ENCODE measurements around the gene TSACC.

TSACC gene

DNA sequence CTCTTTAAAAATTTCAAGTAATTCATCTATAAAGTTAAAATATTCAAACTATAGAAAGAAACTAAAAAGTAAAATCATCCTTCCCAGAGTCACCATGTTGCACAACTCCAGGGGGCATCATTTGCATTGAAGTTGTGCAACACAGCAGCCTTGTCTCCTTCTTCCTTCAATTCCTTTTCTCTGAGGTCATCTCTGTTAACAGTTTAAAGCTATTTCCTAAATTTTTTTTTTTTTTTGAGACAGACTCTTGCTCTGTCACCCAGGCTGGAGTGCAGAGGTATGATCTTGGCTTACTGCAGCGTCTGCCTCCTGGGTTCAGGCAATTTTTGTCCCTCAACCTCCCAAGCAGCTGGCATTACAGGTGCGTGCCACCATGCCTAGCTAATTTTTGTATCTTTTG lies 37.8 kb downstream of the TSACC start:
- DNase-seq (ENCODE audit: low read depth): no peak

DNA sequence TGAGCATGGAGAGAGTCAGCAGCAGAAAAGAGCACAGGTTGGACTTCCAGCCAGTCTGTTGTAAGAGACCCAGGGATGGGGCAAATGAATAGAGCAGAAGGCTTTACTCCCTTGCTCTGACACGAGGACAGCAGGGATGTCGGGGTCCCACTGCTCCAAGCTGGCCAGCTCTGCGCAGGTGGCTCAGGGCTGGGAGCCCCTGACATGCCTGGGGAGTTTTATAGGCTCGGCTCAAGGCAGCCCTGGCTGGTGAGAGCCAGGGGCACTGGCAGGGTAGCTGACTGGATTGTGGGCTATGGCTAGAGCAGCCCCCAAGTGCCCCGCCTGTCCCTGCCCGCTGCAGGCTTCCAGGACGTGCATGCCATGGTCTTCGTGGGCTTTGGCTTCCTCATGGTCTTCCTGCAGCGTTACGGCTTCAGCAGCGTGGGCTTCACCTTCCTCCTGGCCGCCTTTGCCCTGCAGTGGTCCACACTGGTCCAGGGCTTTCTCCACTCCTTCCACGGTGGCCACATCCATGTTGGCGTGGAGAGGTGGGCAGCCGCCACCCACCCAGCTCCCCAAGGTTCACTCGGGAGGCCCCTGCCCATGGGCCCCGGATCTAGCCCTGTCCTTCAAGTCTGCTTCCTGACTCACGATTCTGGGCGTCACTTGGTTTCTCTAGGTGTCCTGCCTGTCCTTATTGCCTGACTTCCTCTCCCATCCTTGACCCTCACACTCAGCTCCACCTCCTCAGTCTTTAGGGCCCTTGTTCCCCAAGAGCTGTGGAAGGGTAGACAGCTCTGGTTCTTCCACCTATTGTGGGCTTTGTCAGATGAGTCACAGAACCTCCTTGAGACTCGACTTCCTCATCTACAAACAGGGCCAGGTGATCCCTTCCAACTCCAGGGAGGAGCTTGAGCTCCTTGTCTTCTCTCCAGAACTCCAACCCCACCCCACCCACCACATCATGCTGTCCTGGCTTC lies 38.9 kb downstream of the TSACC start:
- DNase-seq (ENCODE audit: low read depth): no peak

DNA sequence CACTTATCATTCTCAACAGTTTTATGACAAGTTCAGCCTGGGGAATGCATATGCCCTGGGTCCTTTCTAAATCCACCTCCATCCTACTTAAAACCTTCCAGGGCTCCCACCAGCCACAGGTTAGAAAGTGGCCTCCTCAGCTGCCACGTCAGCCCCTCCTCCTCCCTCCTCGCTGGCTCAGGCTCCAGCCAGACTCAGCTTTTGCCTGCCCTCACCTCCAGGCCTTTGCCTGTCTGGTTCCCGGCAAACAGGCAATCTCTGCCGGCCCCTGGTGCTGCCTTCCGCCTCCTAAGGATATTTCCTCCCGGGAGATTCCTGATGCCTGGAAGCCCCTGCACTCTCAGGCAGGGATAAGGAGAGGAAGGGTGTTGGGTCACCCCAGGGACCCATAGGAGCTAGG lies 40.2 kb downstream of the TSACC start:
- no peak for DNase-seq (ENCODE audit: low read depth)

DNA sequence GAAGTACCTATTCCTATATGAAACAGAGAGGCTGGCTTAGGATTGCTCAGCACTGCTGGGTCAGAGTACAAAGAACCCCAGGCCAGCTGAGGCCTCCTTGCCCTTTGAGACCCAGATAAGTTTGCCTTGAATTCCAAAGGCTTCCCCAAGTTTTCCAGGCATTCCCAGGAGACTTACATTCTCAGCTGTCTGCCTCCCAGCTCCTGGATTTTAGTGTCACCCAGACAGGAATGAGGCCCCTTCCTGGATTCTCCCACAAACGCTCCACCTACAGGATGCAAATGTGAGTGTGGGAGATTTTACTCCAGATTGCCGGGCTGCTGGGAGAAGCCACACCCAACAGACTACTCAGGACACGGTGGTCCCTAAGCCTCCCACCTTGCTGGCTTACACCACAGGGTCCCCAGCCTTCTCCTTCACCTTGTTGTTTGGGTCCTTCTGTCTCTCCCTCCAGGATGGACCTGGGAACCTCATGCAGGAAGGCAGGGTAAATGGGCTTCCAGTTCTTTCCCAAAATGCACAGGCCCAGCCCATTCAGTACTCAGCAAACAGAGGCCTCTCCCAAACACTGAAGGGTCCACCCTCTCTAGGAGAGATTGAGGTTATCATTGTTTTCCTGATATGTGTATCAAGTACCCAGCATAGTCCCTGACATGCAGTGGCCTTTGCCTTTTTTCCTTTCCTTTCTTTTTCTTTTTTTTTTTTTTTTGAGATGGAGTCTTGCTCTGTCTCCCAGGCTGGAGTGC lies 41.3 kb downstream of the TSACC start:
- no peak for DNase-seq (ENCODE audit: low read depth)

DNA sequence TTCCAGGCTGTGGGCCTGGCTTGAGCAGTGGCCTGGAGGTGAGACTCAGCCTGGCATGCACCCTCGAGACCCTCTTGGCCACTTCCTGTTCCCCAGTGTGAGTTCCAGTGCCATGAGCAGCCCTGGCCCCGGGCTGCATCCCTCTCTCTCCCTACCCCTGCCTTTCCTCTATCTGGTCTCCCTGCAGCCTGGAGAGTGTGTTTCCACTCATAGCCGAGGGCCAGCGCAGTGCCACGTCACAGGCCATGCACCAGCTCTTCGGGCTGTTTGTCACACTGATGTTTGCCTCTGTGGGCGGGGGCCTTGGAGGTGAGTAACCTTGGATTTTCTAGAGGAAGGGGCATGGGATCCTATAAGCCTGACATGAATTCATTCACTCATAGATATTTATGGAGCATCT lies 44.2 kb downstream of the TSACC start:
- no peak for DNase-seq (ENCODE audit: low read depth)

DNA sequence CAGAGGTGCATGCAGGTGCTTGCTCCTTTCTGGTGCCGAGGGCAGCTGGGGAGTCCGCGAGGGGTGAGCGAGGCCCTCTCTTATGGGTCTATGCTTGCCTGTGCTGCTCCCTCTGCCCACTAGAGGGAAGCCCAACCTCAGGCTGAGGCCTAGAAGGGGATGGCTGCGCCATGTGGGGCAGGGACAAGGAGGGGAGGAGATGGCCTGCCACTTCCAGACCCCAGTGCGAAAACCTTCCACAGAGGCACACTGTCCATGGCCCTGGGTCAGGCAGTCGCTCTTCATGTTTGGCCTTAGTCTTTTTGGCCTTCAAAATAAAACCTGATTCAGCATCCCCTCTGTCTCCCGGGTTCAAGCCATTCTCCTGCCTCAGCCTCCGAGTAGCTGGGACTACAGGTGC lies 44.7 kb downstream of the TSACC start:
- peak; percentile 27 for DNase-seq (ENCODE audit: low read depth)

DNA sequence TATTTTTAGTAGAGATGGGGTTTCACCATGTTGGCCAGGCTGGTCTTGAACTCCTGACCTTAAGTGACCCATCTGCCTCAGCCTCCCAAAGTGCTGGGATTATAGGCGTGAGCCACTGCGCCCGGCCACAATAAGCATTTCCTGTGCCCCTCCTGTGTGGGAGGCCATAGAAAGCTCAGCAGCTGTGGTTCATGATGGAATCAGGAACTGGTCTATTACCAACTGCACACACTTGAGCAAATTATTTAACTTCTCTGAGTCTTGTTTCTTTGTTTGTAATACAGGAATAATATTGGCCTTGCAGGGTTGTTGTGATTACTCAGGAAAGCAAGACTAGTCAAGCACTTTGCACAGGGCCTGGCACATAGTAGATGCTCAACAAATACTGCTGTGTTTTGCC lies 45.7 kb downstream of the TSACC start:
- DNase-seq (ENCODE audit: low read depth): no peak

DNA sequence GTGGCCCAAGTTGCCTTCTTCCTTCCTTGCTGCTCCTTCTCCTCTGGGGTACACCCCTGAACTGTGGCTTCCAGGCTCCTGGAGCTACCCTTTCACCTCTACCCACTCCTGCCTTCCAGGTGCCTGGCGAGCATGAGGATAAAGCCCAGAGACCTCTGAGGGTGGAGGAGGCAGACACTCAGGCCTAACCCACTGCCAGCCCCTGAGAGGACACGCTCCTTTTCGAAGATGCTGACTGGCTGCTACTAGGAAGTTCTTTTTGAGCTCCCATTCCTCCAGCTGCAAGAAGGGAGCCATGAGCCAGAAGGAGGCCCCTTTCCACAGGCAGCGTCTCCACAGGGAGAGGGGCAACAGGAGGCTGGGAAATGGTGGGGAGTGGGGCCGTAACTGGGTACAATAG lies 46.3 kb downstream of the TSACC start:
- DNase-seq (ENCODE audit: low read depth): no peak

DNA sequence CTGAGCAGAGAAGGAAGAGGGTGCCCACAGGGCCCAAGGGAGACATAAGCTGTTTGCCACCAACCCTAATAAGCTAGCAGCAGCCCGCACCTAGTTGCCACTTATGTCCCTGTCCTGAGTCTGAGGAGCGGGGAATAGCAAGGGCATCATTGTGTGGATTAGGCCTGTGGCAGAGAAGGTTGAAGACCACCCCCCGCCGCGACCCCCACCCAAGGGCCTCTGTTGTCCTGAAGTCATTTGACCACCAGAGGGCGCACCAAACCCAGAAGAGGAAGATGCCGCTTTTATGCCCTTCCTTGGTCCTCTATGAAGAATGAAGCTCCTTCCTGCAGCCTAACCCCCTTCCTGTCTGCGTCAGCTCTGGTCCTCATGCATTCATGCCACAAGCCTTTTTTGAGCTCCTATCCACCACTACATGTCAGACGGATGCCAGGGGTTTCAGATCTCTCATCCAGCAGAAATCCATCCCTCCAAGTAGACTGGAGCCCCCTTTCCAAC lies 47.3 kb downstream of the TSACC start:
- DNase-seq (ENCODE audit: low read depth): peak; percentile 71

DNA sequence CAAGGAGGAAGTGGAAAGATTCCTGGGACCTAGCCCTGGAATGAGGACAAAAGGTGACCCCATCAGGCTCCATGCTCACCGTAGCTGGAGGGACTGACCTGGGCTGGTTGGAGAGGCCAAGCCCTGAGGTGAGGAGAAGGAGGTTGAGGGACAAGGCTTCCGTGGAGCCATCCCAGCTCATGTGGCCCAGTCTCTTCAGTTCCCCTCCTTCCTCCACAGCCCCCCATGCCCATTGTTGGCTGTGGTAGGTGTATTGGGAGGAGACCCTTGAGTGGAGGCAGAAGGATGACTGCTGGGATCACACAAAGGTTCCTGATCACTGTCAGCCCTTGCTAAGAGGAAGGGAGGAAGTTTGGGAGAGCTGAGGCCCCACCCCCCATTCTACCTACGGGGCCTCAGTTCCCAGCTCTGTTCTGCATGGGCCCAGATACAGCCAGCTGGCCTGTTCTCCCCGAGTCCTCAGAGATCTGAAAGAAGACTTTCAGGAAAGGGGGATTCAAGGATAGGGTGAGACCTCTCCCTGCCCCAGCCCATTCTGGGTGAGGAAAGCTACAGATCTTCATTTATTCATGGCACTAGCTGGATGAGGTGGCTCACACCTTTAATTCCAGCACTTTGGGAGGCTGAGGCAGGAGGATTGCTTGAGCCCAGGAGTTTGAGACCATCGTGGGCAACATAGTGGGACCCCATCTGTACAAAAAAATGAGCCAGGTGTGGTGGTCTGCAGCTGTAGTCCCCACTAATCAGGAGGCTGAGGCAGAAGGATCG lies 48.0 kb downstream of the TSACC start:
- no peak for DNase-seq (ENCODE audit: low read depth)

DNA sequence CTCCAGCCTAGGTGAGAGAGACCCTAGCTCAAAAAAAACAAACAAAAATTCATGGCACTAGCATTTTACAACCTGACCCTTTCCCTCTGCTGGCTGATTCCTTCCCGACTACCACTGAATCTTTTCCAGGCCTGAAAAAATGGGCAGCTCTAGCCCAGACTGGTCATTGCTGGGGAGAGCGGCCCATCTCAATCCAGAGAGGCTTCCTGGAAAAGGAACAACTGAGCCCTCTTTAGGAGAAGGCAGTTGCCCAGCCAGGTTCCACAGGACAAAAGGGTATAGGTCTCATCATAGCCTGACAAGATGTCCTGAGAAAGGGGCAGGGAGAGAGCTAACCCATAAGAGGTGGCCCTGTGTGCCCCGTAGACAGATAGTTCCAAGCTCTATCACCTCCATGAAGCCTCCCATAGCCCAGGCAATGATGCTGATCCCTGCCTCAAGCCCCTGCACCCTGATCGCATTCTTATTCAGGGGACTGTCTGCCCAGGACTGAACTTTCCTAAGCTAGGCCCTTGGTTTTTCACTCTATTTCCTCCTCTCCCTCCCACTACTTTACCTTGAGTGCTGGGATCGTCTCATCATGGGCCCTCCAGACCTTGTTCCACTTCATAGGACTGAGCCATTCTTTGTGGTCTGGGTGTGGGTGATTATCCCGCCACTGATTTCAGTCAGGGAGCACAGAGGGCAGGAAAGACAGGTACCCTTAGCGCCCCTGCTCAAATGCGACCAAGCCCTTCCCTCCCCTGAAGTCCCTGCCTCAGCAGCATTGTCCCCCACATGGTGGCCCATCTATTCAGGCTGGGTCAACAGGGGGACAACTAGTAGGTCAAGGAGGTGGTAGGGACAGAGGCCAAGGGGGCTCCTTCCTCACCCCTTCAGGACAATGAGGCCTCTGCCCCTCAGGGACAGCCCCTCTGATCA lies 48.9 kb downstream of the TSACC start:
- no peak for DNase-seq (ENCODE audit: low read depth)

DNA sequence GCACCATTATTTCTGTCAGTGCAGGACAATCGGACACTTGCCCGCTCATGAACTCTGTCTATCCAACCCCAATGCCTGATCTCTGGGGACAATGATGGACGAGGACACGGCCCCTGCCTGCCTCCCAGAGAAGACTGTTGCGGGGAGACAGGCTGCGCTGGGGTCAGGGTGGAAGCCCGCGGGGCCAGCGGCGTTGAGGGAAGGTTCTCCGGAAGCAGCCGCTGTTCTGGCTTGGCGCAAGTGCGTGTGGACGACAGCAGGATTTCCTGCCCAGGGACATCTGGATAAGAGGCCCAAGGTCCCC lies 49.5 kb downstream of the TSACC start:
- no peak for DNase-seq (ENCODE audit: low read depth)

DNA sequence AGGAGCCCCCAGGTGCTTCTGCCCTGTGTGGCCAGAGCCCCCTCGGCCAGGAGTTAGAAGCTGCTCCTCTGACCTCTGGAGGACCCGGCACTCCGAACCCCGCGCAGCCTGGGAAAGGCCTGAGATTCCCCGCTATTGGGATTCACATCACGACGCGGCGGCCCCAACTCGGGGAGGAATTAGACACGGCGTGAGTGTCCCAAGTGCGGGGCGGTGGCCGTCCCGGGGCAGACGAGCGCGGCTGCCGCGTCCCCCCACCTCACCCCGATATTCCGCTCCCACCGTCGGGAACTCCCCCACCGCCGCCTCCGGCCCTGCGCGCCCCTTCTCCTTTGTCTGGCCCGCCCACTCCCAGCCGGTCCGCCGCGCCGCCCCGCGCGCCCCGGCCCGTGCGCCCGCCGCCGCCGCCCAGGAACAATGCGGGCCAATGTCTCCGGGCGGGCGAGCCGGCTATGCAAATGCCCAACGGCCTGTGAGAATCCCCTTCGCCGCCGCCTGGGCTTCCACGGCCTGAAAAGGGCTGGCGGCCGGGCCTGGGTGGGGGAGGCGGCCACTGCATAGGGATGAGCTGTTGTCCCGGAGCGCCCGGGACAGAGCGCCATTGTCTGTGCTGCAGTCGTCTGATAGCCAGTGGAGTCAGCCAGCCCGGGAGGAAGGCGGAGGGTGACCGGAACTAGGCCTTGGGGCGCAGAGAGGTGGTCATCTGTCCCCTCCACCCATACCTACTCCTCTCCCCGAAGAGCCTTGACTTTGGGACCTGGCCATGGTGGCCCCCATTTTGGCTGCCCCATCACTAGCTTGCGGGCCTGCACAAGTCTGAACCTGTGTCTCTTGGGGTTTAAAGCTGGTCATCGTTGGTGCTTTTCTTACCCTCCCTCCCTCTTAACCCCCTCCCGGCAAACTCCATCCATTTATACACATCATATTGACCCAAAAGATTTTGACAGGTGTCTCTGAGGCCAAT lies 50.1 kb downstream of the TSACC start:
- DNase-seq (ENCODE audit: low read depth): no peak

DNA sequence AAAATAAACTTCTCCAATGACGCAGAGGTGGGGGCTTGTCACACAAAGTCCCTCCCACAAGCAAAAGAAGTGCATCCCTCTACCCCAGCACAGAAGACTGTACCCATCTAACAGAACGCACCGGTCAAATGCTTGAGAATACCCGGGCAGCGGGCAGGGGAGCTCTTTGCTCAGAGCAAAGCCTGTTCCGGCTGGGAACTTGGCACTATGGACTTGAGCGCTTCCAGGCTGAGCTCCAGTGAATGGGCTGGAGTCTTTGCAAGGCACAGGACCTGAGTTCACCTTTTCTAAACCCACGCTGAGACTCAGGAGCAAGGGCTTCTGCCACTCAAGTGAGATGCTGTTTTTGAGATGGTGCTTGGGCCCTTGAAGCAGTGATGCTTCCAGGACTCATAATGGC lies 51.0 kb downstream of the TSACC start:
- no peak for DNase-seq (ENCODE audit: low read depth)

DNA sequence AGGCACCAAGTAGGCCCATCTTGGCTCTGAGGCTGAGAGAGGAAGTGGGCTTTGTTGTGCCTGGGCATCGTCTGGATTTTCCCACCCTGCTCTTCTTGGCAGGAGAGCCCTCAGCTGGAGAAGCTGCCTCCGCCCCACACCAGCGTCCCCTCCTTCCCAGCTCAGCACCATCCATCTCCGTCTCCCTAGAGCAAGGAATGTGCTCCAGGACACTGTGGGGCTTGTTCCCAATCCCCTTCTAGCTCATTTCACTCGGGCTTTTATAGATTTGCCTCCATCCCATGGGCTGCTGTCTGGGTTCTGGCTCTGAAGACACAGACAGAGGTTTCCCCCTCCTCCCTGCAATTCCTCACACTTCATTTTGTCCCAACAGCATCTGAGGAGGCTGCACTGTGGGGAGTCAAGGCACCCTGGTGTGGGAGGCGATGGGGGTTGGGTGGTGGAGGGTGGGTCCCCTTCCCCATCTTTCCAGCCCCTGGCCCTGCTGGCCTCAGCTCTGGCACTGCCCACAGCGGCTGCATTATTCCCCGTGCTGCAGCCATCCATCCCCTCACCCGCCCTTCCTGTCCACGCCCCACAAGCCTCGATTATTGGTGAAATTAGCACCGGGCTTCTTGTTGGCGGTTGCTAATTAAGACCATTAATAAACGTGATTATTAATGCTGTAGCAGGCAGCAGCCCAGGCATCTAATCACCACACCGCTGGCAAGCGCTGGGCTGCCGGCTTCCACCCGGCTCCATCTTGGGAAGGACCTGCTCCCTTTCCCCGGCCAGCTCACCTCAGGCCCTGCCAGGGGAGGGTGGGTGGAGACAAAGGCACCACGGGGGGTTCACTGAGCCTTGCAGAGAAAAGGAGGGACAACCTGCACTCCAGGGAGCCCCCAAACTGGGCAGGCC lies 52.4 kb downstream of the TSACC start:
- no peak for DNase-seq (ENCODE audit: low read depth)

DNA sequence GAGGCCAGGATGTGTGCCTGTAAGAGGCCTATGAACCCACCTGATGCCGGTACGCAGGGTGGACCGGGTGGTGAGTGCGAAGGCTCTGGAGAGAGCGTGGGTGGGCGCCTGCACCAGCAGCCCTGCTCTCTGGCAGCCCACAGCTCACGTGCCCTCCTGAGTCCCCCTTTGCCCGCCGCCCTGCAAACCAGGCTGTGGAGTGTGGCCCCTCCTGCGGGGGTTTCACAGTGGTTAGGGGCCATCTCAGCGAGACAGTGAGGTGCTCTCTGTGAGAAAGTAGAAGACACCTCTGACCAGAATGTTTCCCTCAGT lies 53.0 kb downstream of the TSACC start:
- DNase-seq (ENCODE audit: low read depth): no peak

DNA sequence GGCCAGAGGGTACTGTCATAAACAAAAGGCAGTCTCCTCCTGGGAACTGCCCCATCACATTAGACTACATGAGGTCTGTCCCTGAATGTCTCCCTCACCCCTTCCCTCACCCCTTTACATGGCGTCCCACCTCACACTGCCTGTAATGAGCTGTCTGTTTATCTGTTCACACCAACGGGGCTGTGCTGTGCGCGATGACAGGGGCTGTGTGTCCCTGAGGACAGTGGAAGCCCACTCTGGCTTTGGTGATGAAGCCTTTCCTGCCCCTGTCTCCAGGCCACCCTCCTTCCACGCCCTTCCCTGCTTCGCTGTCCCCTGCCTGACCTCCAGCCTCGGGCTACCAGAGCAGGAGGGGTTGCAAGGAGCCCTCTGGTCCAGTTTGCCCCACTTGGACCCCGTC lies 53.4 kb downstream of the TSACC start:
- no peak for DNase-seq (ENCODE audit: low read depth)

DNA sequence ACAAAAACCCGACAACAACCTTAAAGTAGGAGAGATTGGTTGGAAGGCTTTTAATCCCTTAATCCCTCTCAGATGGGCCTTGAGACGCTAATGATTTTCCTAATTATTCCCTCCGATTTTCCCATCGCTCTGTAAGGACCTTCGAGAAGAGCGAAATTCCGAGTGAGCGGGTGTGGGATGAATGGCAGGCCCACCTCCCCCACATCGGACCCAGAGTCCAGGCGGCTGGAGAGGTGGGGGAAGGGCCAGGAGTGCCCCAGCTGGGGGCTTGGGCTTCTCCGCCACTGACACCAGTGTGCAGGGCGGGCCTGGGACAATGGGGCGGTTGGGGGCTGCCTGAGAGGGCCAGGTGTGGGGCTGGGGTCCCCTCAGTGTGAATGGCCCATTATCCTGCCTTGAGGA lies 54.1 kb downstream of the TSACC start:
- DNase-seq (ENCODE audit: low read depth): no peak

DNA sequence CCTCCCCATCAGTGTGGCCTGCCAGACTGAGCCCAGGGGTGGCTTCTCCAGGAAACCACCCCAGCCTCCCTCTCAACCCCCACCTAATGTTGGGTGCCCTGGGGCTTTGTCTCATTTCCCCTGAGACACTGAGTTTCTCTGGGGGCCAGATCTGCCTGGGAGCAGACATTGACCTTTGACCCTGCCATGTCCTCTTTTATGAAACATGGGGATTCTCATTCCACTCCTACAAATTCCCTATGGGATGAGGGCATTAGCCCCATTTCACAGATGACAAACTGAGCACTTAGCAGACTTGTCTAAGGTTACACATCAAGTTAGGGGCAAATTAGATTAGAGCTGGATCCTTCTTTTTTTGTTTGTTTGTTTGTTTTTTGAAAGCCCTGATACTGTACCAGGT lies 54.8 kb downstream of the TSACC start:
- DNase-seq (ENCODE audit: low read depth): no peak

DNA sequence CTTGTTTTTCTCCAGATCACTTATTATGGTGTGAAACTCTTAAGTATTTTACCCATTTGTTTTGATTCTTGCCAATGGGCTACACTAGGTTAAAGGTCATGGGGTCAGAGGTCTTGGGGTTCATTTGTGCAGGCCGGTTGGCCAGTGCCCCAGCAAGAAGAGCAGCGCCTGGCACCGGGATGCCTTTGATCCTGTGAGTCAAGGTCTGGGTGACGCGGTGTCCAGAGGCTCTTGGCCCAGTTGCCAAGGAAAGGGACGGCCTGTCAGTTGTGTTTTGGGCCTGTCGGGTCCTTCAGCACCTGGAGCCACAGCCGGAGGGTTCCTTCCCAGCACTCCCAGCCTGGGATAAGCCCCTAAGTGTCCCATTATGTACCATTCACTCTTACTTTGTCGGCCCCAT lies 55.8 kb downstream of the TSACC start:
- no peak for DNase-seq (ENCODE audit: low read depth)

All from stimulated activated CD8-positive, alpha-beta memory T cell treated with anti-CD3 and anti-CD28 coated beads, Interleukin-15, amount 100 ng/mL, for 1 hour (primary cell).